H1 (cell line): Measurements from ENCODE around the gene TFPI2. TPM values are rescaled to one million over a fixed set of nuclear protein-coding genes. Genes with fewer than 3 reads are reported as not detected.

Experiments
- CTCF ChIA-PET: fragments of 300-600 bp; sonication (Branson Sonifier 250); formaldehyde crosslinking; loops from one replicate; lab custom pipeline; 2021; ENCODE audit not compliant: partially characterized antibody; lab: Charles Lee
- POLR2A ChIA-PET: fragments of 300-600 bp; sonication (Branson Sonifier 250); formaldehyde crosslinking; loops from one replicate; lab custom pipeline; 2021; ENCODE audit warnings: inconsistent platforms; ENCODE audit not compliant: partially characterized antibody; lab: Charles Lee
- DNase-seq, 2 experiments: peaks; one replicate each; pipeline versions ENCODE4 v3.0.0 to v3.0.0-alpha.2; 2010 to 2022; ENCODE audit warnings: low spot score in 2 of 2, low read depth in 1 of 2, mixed read lengths in 1 of 2
- FAIRE-seq: peaks from 2 replicates; lab custom pipeline; 2011; peaks lifted over from hg19 to GRCh38; lab: Jason Lieb, UNC
- H2AFZ ChIP-seq: 2 replicates; pipeline ENCODE4 v1.8.1; 2012; ENCODE audit warnings: low read length, inconsistent platforms
- H2AK5ac ChIP-seq: 2 replicates; pipeline ENCODE4 v1.6.1; 2013; ENCODE audit warnings: low read depth, low read length
- H2BK120ac ChIP-seq: replicated peaks from 2 replicates; pipeline ENCODE3; 2013; ENCODE audit warnings: low read depth, low read length, inconsistent platforms
- H2BK12ac ChIP-seq: 2 replicates; pipeline ENCODE4 v1.6.1; 2013; ENCODE audit warnings: low read depth, low read length
- H2BK15ac ChIP-seq: 2 replicates; pipeline ENCODE4 v1.6.1; 2013; ENCODE audit warnings: low read length
- H2BK20ac ChIP-seq: 2 replicates; pipeline ENCODE4 v1.6.1; 2013; ENCODE audit warnings: low read length
- H2BK5ac ChIP-seq: 2 replicates; pipeline ENCODE4 v1.6.1; 2013; ENCODE audit warnings: low read depth, low read length
- H3K14ac ChIP-seq: 2 replicates; pipeline ENCODE4 v1.6.1; 2013; ENCODE audit warnings: inconsistent platforms; ENCODE audit not compliant: insufficient read length
- H3K18ac ChIP-seq: 2 replicates; pipeline ENCODE4 v1.6.1; 2013; ENCODE audit warnings: low read length; ENCODE audit errors: extremely low read depth
- H3K23ac ChIP-seq: 2 replicates; pipeline ENCODE4 v1.6.1; 2013; ENCODE audit warnings: inconsistent platforms; ENCODE audit not compliant: insufficient read length
- H3K23me2 ChIP-seq: 2 replicates; pipeline ENCODE4 v1.6.1; 2013; ENCODE audit warnings: low read depth, low read length
- H3K27ac ChIP-seq: 2 replicates; pipeline ENCODE4 v1.6.1; 2011; ENCODE audit warnings: low read depth, low read length, inconsistent platforms
- H3K27me3 ChIP-seq, 4 experiments: replicated peaks in 1 of 4; 1 replicate in 1 of 4; 2 replicates in 3 of 4; pipeline versions ENCODE4 v1.6.1 to v1.8.1; 2011 to 2013; ENCODE audit warnings: low read length in 3 of 4, mild to moderate bottlenecking in 3 of 4, inconsistent platforms in 2 of 4, mixed read lengths in 2 of 4, moderate library complexity in 1 of 4; ENCODE audit not compliant: control insufficient read depth in 3 of 4, insufficient read depth in 3 of 4; ENCODE audit errors: extremely low read depth in 1 of 4
- H3K36me3 ChIP-seq, 4 experiments: 2 replicates each; pipeline versions ENCODE4 v1.6.1 to v1.8.1; 2011 to 2013; ENCODE audit warnings: mild to moderate bottlenecking in 4 of 4, low read length in 3 of 4, moderate library complexity in 2 of 4, control low read depth in 1 of 4, inconsistent platforms in 1 of 4; ENCODE audit not compliant: insufficient read depth in 4 of 4, control insufficient read depth in 2 of 4
- H3K4ac ChIP-seq: replicated peaks from 2 replicates; pipeline ENCODE3; 2013; ENCODE audit warnings: low read length, low read depth, mixed read lengths, inconsistent platforms; ENCODE audit not compliant: insufficient read length
- H3K4me1 ChIP-seq, 4 experiments: replicated peaks in 1 of 4; 1 replicate in 1 of 4; 2 replicates in 3 of 4; pipeline versions ENCODE4 v1.6.1 to v1.8.1; 2011 to 2013; ENCODE audit warnings: low read length in 3 of 4, inconsistent platforms in 2 of 4, mixed read lengths in 1 of 4; ENCODE audit not compliant: insufficient read depth in 4 of 4, control insufficient read depth in 3 of 4
- H3K4me2 ChIP-seq, 2 experiments: 2 replicates each; pipeline versions ENCODE4 v1.6.1 to v1.8.1; 2011 to 2013; ENCODE audit warnings: low read depth in 2 of 2, low read length in 2 of 2, control low read depth in 1 of 2, inconsistent platforms in 1 of 2, mild to moderate bottlenecking in 1 of 2; ENCODE audit not compliant: insufficient read depth in 1 of 2
- H3K4me3 ChIP-seq, 4 experiments: fragments of 200-600, 300-600 bp in 1 of 4; sonication (generic), shearing (Covaris generic), sonication (Bioruptor Twin) in 1 of 4; 2 replicates each; pipeline versions ENCODE4 v1.5.1 to v1.8.1; 2011 to 2016; ENCODE audit warnings: low read length in 4 of 4, low read depth in 3 of 4, control low read depth in 2 of 4, inconsistent platforms in 2 of 4, mild to moderate bottlenecking in 2 of 4, mixed read lengths in 1 of 4, moderate library complexity in 1 of 4; ENCODE audit not compliant: insufficient read depth in 2 of 4; ENCODE audit errors: extremely low read depth in 1 of 4
- H3K56ac ChIP-seq: replicated peaks from 2 replicates; pipeline ENCODE3; 2013; ENCODE audit warnings: low read depth, mild to moderate bottlenecking, mixed read lengths, low read length, inconsistent platforms; ENCODE audit not compliant: insufficient read length
- H3K79me1 ChIP-seq: 2 replicates; pipeline ENCODE4 v1.6.1; 2013; ENCODE audit warnings: low read depth, low read length, control low read depth
- H3K79me2 ChIP-seq, 2 experiments: 2 replicates each; pipeline versions ENCODE4 v1.6.1 to v1.8.1; 2012 to 2013; ENCODE audit warnings: low read length in 2 of 2, mild to moderate bottlenecking in 2 of 2, inconsistent platforms in 1 of 2; ENCODE audit not compliant: insufficient read depth in 2 of 2, control insufficient read depth in 1 of 2
- H3K9ac ChIP-seq, 4 experiments: replicated peaks in 1 of 4; 1 replicate in 1 of 4; 2 replicates in 3 of 4; pipeline versions ENCODE4 v1.6.1 to v1.8.1; 2011 to 2013; ENCODE audit warnings: low read depth in 3 of 4, low read length in 3 of 4, control low read depth in 2 of 4, mild to moderate bottlenecking in 2 of 4, moderate library complexity in 2 of 4, inconsistent platforms in 1 of 4; ENCODE audit errors: extremely low read depth in 1 of 4
- H3K9me3 ChIP-seq, 2 experiments: 2 replicates each; pipeline versions ENCODE4 v1.6.1 to v1.8.1; 2012 to 2013; ENCODE audit warnings: mild to moderate bottlenecking in 2 of 2, moderate library complexity in 2 of 2, control low read depth in 1 of 2, inconsistent platforms in 1 of 2, low read depth in 1 of 2, low read length in 1 of 2, mixed read lengths in 1 of 2; ENCODE audit not compliant: insufficient read depth in 2 of 2
- H4K20me1 ChIP-seq, 2 experiments: replicated peaks in 1 of 2; 2 replicates each; pipeline versions ENCODE3 to v1.8.1; 2011 to 2013; ENCODE audit warnings: inconsistent platforms in 2 of 2, low read length in 2 of 2, mild to moderate bottlenecking in 1 of 2; ENCODE audit not compliant: insufficient read depth in 2 of 2, control insufficient read depth in 1 of 2
- H4K5ac ChIP-seq: 2 replicates; pipeline ENCODE4 v1.6.1; 2013; ENCODE audit warnings: low read length, low read depth, mixed read lengths, inconsistent platforms; ENCODE audit not compliant: insufficient read length
- H4K8ac ChIP-seq: 2 replicates; pipeline ENCODE4 v1.8.0; 2013; ENCODE audit warnings: mild to moderate bottlenecking, moderate library complexity, low read length, inconsistent platforms; ENCODE audit not compliant: insufficient read depth; ENCODE audit errors: extremely low read depth
- H4K91ac ChIP-seq: replicated peaks from 2 replicates; pipeline ENCODE3; 2013; ENCODE audit warnings: low read length, mixed read lengths, inconsistent platforms; ENCODE audit not compliant: insufficient read length
- CBX5 ChIP-seq: fragments of 300-800, 300-1000 bp; sonication (generic); IDR thresholded peaks from 2 replicates; pipeline ENCODE4 v1.7.1; 2016; ENCODE audit warnings: antibody characterized with exemption, low read length, low read depth
- CHD1 ChIP-seq: IDR thresholded peaks from 2 replicates; pipeline ENCODE4 v1.6.1; 2012; ENCODE audit warnings: low read depth, low read length, improper control_type of control experiment
- FOSL1 ChIP-seq: IDR thresholded peaks from 2 replicates; pipeline ENCODE4 v1.6.1; 2011; ENCODE audit warnings: mild to moderate bottlenecking, low read depth, low read length, moderate library complexity; ENCODE audit not compliant: insufficient read depth
- HDAC2 ChIP-seq, 2 experiments: fragments of 300-600 bp in 1 of 2; sonication (generic) in 1 of 2; IDR thresholded peaks; 2 replicates each; pipeline ENCODE4 v1.6.1; 2011 to 2012; ENCODE audit warnings: low read depth in 2 of 2, low read length in 2 of 2, mild to moderate bottlenecking in 2 of 2, moderate library complexity in 2 of 2, borderline replicate concordance in 1 of 2, inconsistent platforms in 1 of 2
- HDAC6 ChIP-seq: IDR thresholded peaks from one replicate; pipeline ENCODE4 v1.7.1; 2012; ENCODE audit warnings: low read depth, mild to moderate bottlenecking, inconsistent platforms, low read length, moderate library complexity
- SAP30 ChIP-seq: fragments of 300-600 bp; sonication (generic); IDR thresholded peaks from 2 replicates; pipeline ENCODE4 v1.7.1; 2012; ENCODE audit warnings: low read length, moderate library complexity, mild to moderate bottlenecking, inconsistent platforms; ENCODE audit not compliant: insufficient read depth, insufficient replicate concordance
- WGBS, 2 experiments: shearing (Covaris generic) in 1 of 2; methylation state at CpG; one replicate each; pipeline versions ENCODE4 v1.1.6 to v1.1.7; 2013 to 2015; ENCODE audit warnings: low lambda C conversion rate in 2 of 2, mixed read lengths in 2 of 2, inconsistent platforms in 1 of 2, low coverage in 1 of 2, missing lambda C conversion rate in 1 of 2; ENCODE audit not compliant: insufficient replicate concordance in 2 of 2, insufficient coverage in 1 of 2, insufficient read length in 1 of 2; ENCODE audit errors: extremely low coverage in 1 of 2, missing lambda C conversion rate in 1 of 2; 5-methylcytosine and 5-hydroxymethylcytosine counted together
- polyA plus RNA-seq, 7 experiments: library from polyadenylated mRNA; depleted of rRNA in 3 of 7; stranded (reverse) in 5 of 7; unstranded in 2 of 7; fragments of >200 nt in 5 of 7; fragments of 200-250 nt in 2 of 7; gene quantifications; 1 replicate in 5 of 7; 2 replicates in 1 of 7; 4 replicates in 1 of 7; pipeline versions ENCODE4 v1.2.1 to v1.2.3, GENCODE V29; 2011 to 2013; ENCODE audit warnings: missing spikeins in 2 of 7, mixed read lengths in 2 of 7
- total RNA-seq: library from RNA; stranded (reverse); fragmentation: NEBNext Ultra II Directional; extraction: Animal tissue kit (Norgen Biotek cat#: 25700); gene quantifications from 2 replicates; pipeline ENCODE4 v1.2.1, GENCODE V29; 2021
- TF ChIP-seq, protein P1 (sequence below): IDR thresholded peaks from 2 replicates; pipeline ENCODE4 v1.6.1; 2012; ENCODE audit warnings: low read length, inconsistent platforms

TFPI2 gene
- total and polyA plus RNA-seq, 2 of the 8 experiments (the other 6 are each of a cell fraction or from before 2014, with no cell fraction given): 6.8 to 8.9 TPM

DNA sequence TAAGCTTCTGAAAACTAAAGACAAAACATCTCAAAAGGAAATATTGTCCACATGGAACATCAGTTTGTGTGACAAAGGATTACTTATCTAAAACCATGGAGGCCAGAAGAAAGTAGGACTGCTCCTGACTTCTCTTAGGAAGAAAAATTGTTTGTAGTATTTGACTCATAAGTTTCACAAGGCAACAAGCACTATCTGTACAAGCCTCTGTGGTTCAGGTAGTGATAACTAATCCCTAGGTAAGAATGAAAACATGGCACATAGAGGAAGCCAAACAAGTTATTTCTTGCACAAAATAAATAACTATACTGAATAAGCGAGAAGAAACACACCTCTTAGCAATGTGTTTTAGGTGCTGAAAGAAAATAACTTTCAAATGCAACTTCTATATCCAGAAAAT is 30.3 kb downstream of the TFPI2 start:
- Histone ChIP-seq H4K5ac (no peak overlapping the region), H3K9me3 (no peaks in the 10 kb centered on the region), H4K91ac (no peak overlapping the region), H2BK12ac (no peak overlapping the region), H3K79me1 (no peaks in the 10 kb centered on the region), H2AFZ (no peak overlapping the region), H3K79me2 (no peaks in the 10 kb centered on the region), H2BK5ac (no peak overlapping the region), H3K14ac (no peak overlapping the region), H2BK120ac (no peak overlapping the region), H4K8ac (no peak overlapping the region), H3K27me3 (no peaks in the 10 kb centered on the region), H3K36me3 (no peaks in the 10 kb centered on the region), H2BK15ac (no peak overlapping the region), H3K4me2 (no peak overlapping the region), H3K18ac (no peak overlapping the region), H3K9ac (no peak overlapping the region), H3K23ac (no peak overlapping the region), H3K27ac (no peak overlapping the region), H3K4me3 (no peak overlapping the region), H3K56ac (no peak overlapping the region), H2BK20ac (no peak overlapping the region), H2AK5ac (no peak overlapping the region), H3K4ac (no peak overlapping the region), H4K20me1 (no peaks in the 10 kb centered on the region), H3K23me2 (no peaks in the 10 kb centered on the region), H3K4me1 (no peaks in the 10 kb centered on the region)
- DNase-seq (no peak), FAIRE-seq (no peak)
- WGBS, 2 experiments: 90% methylated on average over 1 of the region's 1 CpG; no CpG with 5 or more reads in 1 of the 2 experiments
- CTCF ChIA-PET: interaction anchor here (1.4 kb wide), 1 partner anchor 12 kb away, joined by 6 read pairs; no protein-coding TSS in a partner anchor
- POLR2A ChIA-PET: no interaction called here
- TF ChIP-seq SAP30 (no peak), CBX5 (no peak), HDAC6 (no peak), CHD1 (no peak), FOSL1 (no peak), HDAC2 (IDR thresholded peaks at IDR 0.05; ENCODE audit: borderline replicate concordance in 1 of 2, low read depth in 2 of 2, low read length in 2 of 2) (no peak)
- TF ChIP-seq, protein P1, sequence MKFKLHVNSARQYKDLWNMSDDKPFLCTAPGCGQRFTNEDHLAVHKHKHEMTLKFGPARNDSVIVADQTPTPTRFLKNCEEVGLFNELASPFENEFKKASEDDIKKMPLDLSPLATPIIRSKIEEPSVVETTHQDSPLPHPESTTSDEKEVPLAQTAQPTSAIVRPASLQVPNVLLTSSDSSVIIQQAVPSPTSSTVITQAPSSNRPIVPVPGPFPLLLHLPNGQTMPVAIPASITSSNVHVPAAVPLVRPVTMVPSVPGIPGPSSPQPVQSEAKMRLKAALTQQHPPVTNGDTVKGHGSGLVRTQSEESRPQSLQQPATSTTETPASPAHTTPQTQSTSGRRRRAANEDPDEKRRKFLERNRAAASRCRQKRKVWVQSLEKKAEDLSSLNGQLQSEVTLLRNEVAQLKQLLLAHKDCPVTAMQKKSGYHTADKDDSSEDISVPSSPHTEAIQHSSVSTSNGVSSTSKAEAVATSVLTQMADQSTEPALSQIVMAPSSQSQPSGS: no peak
